ENCODE measurements around the gene PBXIP1.

The PBXIP1 gene

DNA sequence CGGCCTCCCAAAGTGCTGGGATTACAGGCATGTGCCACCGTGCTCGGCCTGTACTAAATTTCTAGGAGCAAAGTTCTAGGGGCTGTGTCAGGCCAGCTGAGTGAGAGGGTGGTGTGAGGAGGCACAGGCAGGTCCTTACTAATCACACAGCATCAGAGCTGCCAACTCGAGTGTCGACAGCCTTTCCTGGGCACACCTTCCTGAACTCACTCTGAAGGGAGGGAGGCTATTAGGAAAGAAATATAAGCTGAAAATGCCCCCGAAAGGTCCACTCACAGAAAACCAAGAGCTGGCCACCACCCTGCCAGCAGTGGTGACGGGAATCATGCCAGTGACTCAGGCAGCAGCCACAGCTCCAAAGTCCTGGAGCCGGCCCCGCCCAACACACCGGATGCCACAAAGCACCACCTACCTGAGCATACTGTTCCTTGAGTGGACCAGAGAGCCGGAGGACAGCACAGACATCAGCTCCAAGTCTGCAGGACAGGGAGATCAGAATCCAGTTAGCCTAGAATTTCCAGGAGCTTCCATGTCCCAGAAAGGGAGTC is 23.9 kb downstream of the PBXIP1 start (continued):
- TF ChIP-seq POU6F1 (CRISPR knock-in tag; IDR thresholded peaks at IDR 0.05; ENCODE audit: borderline replicate concordance, low read depth) (no peak), RARB (CRISPR knock-in tag; IDR thresholded peaks at IDR 0.05) (no peak), ESRRG (CRISPR knock-in tag; IDR thresholded peaks at IDR 0.05) (no peak), CSRNP3 (CRISPR knock-in tag; IDR thresholded peaks at IDR 0.05) (no peak)

GRCh38 chr1:154926201-154926600 is 29.7 kb downstream of the PBXIP1 start:
- no peak for ATAC-seq
- no peak for TF ChIP-seq SNAI2 (CRISPR knock-in tag; IDR thresholded peaks at IDR 0.05)
- no peak for TF ChIP-seq RARB (CRISPR knock-in tag; IDR thresholded peaks at IDR 0.05)
- no peak for TF ChIP-seq PPARA (CRISPR knock-in tag; IDR thresholded peaks at IDR 0.05; ENCODE audit: borderline replicate concordance)
- no peak for TF ChIP-seq ISL1 (CRISPR knock-in tag; IDR thresholded peaks at IDR 0.05)
- TF ChIP-seq, protein P1, sequence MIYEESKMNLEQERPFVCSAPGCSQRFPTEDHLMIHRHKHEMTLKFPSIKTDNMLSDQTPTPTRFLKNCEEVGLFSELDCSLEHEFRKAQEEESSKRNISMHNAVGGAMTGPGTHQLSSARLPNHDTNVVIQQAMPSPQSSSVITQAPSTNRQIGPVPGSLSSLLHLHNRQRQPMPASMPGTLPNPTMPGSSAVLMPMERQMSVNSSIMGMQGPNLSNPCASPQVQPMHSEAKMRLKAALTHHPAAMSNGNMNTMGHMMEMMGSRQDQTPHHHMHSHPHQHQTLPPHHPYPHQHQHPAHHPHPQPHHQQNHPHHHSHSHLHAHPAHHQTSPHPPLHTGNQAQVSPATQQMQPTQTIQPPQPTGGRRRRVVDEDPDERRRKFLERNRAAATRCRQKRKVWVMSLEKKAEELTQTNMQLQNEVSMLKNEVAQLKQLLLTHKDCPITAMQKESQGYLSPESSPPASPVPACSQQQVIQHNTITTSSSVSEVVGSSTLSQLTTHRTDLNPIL (CRISPR knock-in tag; IDR thresholded peaks at IDR 0.05; ENCODE audit: low read depth) = no peak
- TF ChIP-seq ZNF70 (CRISPR knock-in tag; IDR thresholded peaks at IDR 0.05) = no peak
- TF ChIP-seq POU6F1 (CRISPR knock-in tag; IDR thresholded peaks at IDR 0.05; ENCODE audit: borderline replicate concordance, low read depth) = no peak
- no peak for TF ChIP-seq ZFP3 (CRISPR knock-in tag; IDR thresholded peaks at IDR 0.05)
- no peak for TF ChIP-seq TCF4 (CRISPR knock-in tag; IDR thresholded peaks at IDR 0.05; ENCODE audit: borderline replicate concordance)
- no peak for TF ChIP-seq GLIS3 (CRISPR knock-in tag; IDR thresholded peaks at IDR 0.05)
- TF ChIP-seq ZC3H10 (CRISPR knock-in tag; IDR thresholded peaks at IDR 0.05) = no peak
- TF ChIP-seq CSRNP3 (CRISPR knock-in tag; IDR thresholded peaks at IDR 0.05) = no peak

- ATAC-seq = no peak
- TF ChIP-seq ZC3H10 (CRISPR knock-in tag; IDR thresholded peaks at IDR 0.05) = no peak
- no peak for TF ChIP-seq OSR1 (CRISPR knock-in tag; IDR thresholded peaks at IDR 0.05)
- TF ChIP-seq, protein P2, sequence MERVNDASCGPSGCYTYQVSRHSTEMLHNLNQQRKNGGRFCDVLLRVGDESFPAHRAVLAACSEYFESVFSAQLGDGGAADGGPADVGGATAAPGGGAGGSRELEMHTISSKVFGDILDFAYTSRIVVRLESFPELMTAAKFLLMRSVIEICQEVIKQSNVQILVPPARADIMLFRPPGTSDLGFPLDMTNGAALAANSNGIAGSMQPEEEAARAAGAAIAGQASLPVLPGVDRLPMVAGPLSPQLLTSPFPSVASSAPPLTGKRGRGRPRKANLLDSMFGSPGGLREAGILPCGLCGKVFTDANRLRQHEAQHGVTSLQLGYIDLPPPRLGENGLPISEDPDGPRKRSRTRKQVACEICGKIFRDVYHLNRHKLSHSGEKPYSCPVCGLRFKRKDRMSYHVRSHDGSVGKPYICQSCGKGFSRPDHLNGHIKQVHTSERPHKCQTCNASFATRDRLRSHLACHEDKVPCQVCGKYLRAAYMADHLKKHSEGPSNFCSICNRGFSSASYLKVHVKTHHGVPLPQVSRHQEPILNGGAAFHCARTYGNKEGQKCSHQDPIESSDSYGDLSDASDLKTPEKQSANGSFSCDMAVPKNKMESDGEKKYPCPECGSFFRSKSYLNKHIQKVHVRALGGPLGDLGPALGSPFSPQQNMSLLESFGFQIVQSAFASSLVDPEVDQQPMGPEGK (CRISPR knock-in tag; IDR thresholded peaks at IDR 0.05; ENCODE audit: borderline replicate concordance) = no peak
- TF ChIP-seq CSRNP3 (CRISPR knock-in tag; IDR thresholded peaks at IDR 0.05) = no peak
These were observed 30.3 kb downstream of the PBXIP1 start for GRCh38 chr1:154925335-154926170.

Measured in SK-N-SH treated with all-trans-retinoic acid at 6 μM for 48 hours (cell line).